AG04449 (cell line): ENCODE data around the gene AGAP2.
"Not testable (repeated sequence)": the region's sequence is repeated elsewhere in the genome, so short reads cannot be mapped to it uniquely, and the experiment has no call there.

ENCODE experiments used
- CTCF ChIA-PET: fragments of 350-600 bp; formaldehyde crosslinking; extraction: SDS; loops from one replicate; lab custom pipeline; 2021; ENCODE audit warnings: antibody characterized with exemption; lab: Yijun Ruan, JAX
- POLR2A ChIA-PET: fragments of 400-600, 350-600 bp; formaldehyde crosslinking; extraction: SDS; loops from one replicate; lab custom pipeline; 2020; ENCODE audit warnings: antibody characterized with exemption, inconsistent platforms; lab: Yijun Ruan, JAX
- DNase-seq: peaks from one replicate; pipeline ENCODE4 v3.0.0-alpha.2; 2010; ENCODE audit warnings: low read depth, low spot score
- H3K4me3 ChIP-seq: 2 replicates; pipeline ENCODE4 v1.5.1; 2011; ENCODE audit warnings: low read depth, mild to moderate bottlenecking, control low read depth, low read length
- CTCF ChIP-seq: IDR thresholded peaks from one replicate; pipeline ENCODE4 v1.5.1; 2011; ENCODE audit warnings: mild to moderate bottlenecking, moderate library complexity, low read length, control low read depth, inconsistent platforms; ENCODE audit not compliant: insufficient read depth; ENCODE audit errors: missing control alignments

AGAP2 gene

GRCh38 chr12:57724936-57725740 lies 13.4 kb downstream of the AGAP2 start:
- CTCF ChIA-PET = interaction anchor here (0.7 to 5.3 kb wide), 29 partner anchors 9 to 273 kb away, joined by 3 to 82 read pairs (median 5); partner anchors contain the start of genes AGAP2, OS9, TSFM and TSPAN31
- no peak for TF ChIP-seq CTCF
- no peak overlapping the region for H3K4me3 ChIP-seq
- POLR2A ChIA-PET = interaction anchor here (0.8 to 1.0 kb wide), 2 partner anchors 10 to 27 kb away, joined by 3 to 4 read pairs; partner anchors contain the start of gene CDK4
- no peak for DNase-seq

GRCh38 chr12:57724003-57724935 lies 14.3 kb downstream of the AGAP2 start:
- ChIA-PET CTCF (interaction anchor here (0.9 to 5.3 kb wide), 5 partner anchors 10 to 93 kb away, joined by 3 to 82 read pairs (median 22); partner anchors contain the start of genes AGAP2, OS9 and TSPAN31), POLR2A (no interaction called here)
- no peak for DNase-seq
- TF ChIP-seq CTCF = no peak
- no peak overlapping the region for H3K4me3 ChIP-seq

DNA sequence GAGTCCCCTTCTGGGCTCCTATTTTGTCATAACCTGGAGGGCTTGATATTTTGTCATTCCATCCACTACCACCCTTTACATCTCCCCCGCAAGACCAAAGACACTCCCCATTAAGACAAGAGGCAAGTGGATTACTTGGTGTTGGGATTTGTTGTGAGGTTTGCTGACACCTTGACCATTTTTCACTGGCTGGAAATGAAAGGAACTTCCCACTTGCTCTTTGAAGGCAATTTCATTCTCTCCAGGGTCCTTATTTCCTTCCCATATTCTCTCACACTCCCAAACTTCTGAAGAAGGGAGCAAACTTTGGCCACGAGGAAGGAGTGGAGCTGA lies 14.9 kb downstream of the AGAP2 start:
- H3K4me3 ChIP-seq = no peak overlapping the region
- DNase-seq = no peak
- CTCF ChIA-PET = interaction anchor here (0.6 to 5.3 kb wide), 6 partner anchors 10 to 181 kb away, joined by 3 to 82 read pairs (median 3); partner anchors contain the start of gene AGAP2
- POLR2A ChIA-PET = no interaction called here
- no peak for TF ChIP-seq CTCF

DNA sequence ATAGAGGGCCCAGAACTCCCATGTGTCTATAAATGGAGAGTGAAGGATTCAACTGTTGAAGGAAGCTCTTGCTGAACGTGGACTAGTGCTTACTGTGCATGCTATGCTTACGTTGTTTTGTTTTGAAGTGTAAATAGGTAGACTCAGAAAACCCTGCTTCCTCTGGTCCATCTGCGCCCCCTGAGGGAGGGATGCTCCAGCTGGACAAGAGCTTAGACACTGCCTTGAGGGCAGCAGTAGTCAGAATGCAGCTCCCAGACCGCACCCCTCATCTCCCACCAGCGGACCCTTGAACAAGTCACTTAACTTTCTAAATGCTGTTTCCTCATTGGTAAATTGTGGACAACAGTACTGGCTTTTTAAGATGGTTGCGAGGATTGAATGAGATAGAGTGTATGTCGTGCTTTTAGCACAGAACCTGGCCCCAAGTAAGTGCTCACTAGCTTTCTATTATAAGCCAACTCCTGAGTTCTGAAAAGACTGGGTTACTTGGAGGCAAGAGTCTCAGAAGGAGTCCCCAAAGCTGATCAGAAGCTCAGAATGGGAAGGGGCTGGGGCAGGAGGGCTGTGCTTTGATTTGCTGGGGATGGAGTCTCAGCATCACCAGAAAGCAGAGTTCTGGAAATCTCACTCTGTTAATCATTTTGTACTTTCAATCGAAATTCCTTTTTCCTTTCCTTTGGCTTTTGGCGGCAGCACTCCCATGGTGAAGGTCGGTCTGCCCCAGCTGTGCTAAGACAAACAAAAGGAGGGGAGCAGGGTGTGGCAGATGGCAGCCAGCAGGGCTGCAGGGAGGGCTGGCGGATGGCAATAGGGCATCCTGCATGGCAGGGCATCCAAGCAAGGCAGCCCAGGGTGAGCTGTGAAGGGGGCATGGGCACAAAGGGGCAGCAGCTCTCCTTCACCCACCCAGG lies 15.6 kb downstream of the AGAP2 start:
- no peak overlapping the region for H3K4me3 ChIP-seq
- CTCF ChIA-PET = interaction anchor here (0.6 to 5.3 kb wide), 6 partner anchors 9 to 182 kb away, joined by 3 to 82 read pairs (median 3); partner anchors contain the start of gene AGAP2
- TF ChIP-seq CTCF = no peak
- POLR2A ChIA-PET = interaction anchor here (0.7 kb wide), 1 partner anchor 10 kb away, joined by 3 read pairs; no protein-coding TSS in a partner anchor
- DNase-seq = no peak

- POLR2A ChIA-PET = interaction anchor here (0.7 kb wide), 1 partner anchor 11 kb away, joined by 3 read pairs; no protein-coding TSS in a partner anchor
- not testable (repeated sequence) for H3K4me3 ChIP-seq, DNase-seq
- CTCF ChIA-PET = interaction anchor here (1.5 kb wide), 1 partner anchor 183 kb away, joined by 3 read pairs; no protein-coding TSS in a partner anchor
Measured at GRCh38 chr12:57721846-57722608, 16.5 kb downstream of the AGAP2 start.
